GM18909 (cell line): ENCODE results near the gene ADAD1.
"Not testable (repeated sequence)": the region's sequence is repeated elsewhere in the genome, so short reads cannot be mapped to it uniquely, and the experiment has no call there.

Source experiments
- ATAC-seq: cut with Tn5 transposase; IDR thresholded peaks from one replicate; pipeline ENCODE4 v1.9.1; 2021; ENCODE audit warnings: mild to moderate bottlenecking; ENCODE audit not compliant: unreplicated experiment, poor library complexity

ADAD1 gene

GRCh38 chr4:122378711-122379110, at the start of gene ADAD1:
TSS of gene ADAD1 (plus strand) at chr4:122379011. CDS start at chr4:122380070, 1,059 bp downstream.
- no peak for ATAC-seq

GRCh38 chr4:122329876-122330565, 48.8 kb upstream of the ADAD1 start:
- no peak for ATAC-seq

- ATAC-seq, result no peak
Measured at GRCh38 chr4:122331195-122331594, 47.6 kb upstream of the ADAD1 start.

- ATAC-seq, result no peak
Measured at GRCh38 chr4:122334828-122335227, 44.0 kb upstream of the ADAD1 start.

- ATAC-seq, result no peak
Measured at GRCh38 chr4:122341886-122342285, 36.9 kb upstream of the ADAD1 start.

DNA sequence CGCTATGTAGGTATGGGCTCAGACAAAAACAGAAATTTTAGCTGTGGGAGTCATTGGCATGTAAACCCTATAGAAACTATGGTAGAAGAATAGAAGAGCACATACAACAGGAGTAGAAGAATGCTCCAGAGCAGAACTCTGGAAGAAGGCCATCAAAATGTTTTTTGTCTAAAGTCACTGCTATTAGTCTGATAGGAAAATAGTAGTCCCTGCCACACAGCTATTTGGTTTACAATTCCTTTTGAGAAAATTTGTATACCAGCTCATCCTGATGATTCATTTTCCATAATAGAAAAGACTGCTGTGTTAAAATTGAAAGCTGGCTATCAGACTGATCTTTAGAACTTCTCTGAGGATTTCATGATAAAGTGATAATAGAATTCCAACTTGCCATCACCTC, 32.8 kb upstream of the ADAD1 start:
- ATAC-seq, result no peak

DNA sequence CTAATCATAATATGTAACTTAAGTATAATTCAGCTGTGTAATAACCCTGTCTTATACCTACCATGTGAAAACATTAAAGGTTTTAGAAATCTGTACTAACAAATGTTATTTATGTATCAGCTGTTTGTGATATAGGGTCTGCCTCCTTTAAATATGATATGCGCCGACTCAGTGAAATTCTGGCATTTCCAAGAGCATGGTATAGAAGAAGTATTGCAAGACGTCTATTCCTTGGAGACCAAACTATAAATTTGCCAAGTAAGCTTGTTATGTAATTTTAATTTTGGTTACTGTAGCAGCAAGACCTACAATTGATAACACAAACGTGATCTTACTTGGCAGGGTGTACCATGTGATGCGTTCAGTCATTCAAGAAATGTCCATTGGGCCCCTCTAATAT, 32.3 kb upstream of the ADAD1 start:
- no peak for ATAC-seq

DNA sequence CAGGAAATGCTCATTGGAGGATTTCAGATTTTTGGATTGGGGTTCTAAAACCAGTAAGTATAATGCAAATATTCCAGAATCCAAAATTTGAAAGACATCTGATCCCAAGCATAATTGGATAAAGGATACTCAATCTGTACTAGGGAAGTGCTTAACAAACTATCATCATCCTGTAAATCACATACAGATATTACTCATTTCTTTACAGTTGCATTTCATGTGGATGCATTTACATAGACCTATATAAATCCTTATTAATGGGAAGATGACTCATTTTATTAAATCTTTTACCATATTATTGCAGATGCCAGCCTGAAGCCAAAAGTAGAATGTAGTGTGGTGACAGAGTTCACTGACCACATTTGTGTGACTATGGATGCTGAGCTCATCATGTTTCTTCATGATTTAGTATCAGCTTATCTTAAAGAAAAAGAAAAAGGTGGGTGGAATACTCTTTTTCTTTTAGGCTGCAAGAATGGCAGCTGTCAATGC, 22.4 kb upstream of the ADAD1 start:
- no peak for ATAC-seq

- no peak for ATAC-seq
Measured at GRCh38 chr4:122360754-122361153, 18.1 kb upstream of the ADAD1 start.

DNA sequence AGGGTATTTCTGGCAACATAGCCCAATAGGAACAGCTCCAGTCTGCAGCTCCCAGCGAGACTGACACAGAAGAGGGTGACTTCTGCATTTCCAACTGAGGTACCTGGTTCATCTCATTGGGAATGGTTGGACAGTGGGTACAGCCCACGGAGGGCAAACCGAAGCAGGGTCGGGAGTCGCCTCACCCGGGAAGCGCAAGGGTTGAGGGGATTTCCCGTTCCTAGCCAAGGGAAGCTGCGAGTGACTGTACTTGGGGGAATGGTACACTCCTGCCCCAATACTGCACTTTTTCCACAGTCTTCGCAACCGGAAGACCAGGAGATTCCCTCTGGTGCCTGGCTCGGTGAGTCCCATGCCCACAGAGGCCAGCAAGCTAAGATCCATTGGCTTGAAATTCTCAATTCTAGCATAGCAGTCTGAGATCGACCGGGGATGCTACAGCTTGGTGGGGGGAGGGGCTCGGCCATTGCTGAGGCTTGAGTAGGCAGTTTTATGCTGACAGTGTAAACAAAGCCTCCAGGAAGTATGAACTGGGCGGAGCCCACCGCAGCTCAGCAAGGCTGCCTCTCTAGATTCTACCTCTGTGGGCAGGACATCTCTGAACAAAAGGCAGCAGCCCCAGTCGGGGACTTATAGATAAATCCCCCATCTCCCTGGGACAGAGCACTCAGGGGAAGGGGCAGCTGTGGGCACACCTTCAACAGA, 14.0 kb upstream of the ADAD1 start:
- no peak for ATAC-seq

GRCh38 chr4:122368786-122369185, 10.0 kb upstream of the ADAD1 start:
- not testable (repeated sequence) for ATAC-seq

- no peak for ATAC-seq
Measured at GRCh38 chr4:122377352-122377751, 1.5 kb upstream of the ADAD1 start.

- ATAC-seq, result no peak
Measured at GRCh38 chr4:122379239-122379638, 428 bp downstream of the ADAD1 start.

DNA sequence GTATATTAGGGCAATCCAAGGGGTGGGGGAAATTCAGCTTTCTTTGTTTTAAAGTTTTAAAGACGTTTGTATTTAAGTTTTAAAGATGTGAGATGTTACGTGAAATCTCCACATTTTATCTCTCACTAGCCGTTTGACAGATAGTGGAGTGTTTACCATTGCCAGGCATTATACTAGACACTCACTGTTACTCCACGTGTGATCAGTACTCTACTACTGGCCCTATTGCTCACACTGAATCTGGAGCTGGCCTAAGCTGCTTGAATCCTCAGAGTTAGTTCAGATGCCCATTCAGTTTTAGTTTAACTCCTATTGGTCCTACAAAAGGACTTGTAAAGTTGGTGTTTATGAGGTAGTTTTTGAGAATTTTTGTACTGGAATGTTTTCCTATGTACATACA, 4.5 kb downstream of the ADAD1 start:
- ATAC-seq, result no peak

GRCh38 chr4:122384245-122384644, 5.4 kb downstream of the ADAD1 start:
- no peak for ATAC-seq

DNA sequence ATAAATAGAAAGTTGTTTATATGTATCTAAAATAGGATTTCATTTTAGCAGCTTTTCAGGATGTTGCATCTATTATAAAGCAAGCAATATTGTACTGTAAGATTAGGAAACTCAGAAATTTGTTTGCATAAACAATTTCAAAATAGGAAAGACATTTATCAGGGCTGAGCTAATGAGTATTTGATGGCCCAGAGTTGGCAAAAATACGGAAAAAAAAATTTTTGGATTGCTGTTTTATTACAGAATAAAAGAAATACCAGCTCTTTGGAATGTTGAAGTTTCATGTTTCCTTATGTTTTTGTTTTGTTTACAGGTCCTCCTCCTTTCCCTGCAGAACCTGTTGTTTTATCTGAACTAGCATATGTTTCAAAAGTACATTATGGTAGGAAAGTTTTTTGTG, 14.5 kb downstream of the ADAD1 start:
- no peak for ATAC-seq

GRCh38 chr4:122403861-122404260, 25.1 kb downstream of the ADAD1 start:
- no peak for ATAC-seq

DNA sequence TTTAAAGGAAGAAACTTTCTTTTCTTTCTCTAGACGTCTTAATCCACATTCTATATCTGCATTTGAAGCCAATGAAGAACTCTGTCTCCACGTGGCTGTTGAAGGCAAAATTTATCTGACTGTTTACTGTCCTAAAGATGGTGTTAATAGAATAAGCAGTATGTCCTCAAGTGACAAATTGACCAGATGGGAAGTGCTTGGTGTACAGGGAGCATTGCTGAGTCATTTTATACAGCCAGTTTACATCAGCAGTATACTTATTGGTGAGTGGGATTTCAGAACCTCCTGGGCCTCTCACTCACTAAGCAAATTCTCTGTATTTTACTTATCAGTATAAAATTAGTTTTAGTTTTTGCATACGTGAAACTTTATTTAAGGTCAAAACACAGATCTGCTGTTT, 33.7 kb downstream of the ADAD1 start:
- no peak for ATAC-seq

DNA sequence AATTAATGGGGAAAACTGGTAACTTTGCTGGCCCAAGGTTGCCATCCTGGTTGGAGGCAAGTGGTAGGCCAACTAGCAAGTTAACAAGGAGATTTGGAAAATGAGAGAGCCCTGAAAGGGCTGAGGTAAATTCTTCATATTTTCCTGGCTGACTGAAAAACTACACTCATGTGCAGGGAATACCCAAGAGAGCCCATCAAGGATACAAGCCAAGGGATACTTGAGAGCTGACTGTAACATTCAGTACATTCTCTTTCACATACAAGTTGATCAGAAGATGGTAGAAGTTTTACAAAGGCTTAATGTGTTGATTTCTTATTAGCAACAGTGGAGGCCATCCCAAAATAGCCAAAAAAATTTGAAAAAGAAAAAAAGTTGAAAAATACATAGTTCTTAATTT, 44.4 kb downstream of the ADAD1 start:
- ATAC-seq, result no peak

- ATAC-seq, result no peak
Measured at GRCh38 chr4:122431351-122431750, 52.5 kb downstream of the ADAD1 start.

GRCh38 chr4:122434285-122434684, 55.5 kb downstream of the ADAD1 start:
- no peak for ATAC-seq

DNA sequence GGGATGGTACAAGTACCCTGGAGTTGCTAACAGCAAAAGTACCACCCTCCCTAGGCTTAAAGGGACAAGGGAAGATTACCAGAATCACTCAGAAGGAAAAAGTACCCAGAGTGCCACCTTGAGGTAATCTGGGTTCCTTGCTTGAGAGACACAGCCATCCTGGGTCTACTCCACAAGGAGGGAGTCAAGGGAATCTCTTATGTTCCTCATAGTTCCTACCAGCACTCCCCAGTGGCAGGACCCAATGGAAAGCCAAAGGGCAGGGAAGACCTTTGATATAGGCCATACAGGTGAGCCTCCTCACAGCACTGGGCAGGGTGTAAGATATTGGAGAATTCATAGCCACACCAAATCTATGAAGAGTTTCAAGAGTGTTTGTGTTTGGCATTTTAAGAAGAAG, 72.0 kb downstream of the ADAD1 start:
- ATAC-seq, result no peak
